IMR-90 (cell line): ENCODE data around the gene BCL2L15. TPM values are rescaled to one million over a fixed set of nuclear protein-coding genes. Genes with fewer than 3 reads are reported as not detected.

Experiments used
- ATAC-seq: fragments of 200-7000 bp; cut with Tn5 transposase; 2 replicates; pipeline ENCODE4 v1.9.1; 2020; ENCODE audit warnings: low read depth, mild to moderate bottlenecking, moderate library complexity
- BruUV-seq: library from RNA; stranded (reverse); fragments of 400-500 nt; replicated peaks from 2 replicates; lab custom pipeline; 2021; lab: Mats Ljungman, UMichigan
- CTCF ChIA-PET: fragments of 300-600 bp; formaldehyde crosslinking; extraction: SDS; loops from one replicate; lab custom pipeline; 2021; ENCODE audit warnings: antibody characterized with exemption; lab: Yijun Ruan, JAX
- POLR2A ChIA-PET: fragments of 300-600 bp; sonication (Branson Sonifier 250); formaldehyde crosslinking; loops from one replicate; lab custom pipeline; 2022; ENCODE audit warnings: antibody characterized with exemption; ENCODE audit not compliant: unreplicated experiment; lab: Charles Lee
- DNase-seq: peaks from one replicate; pipeline ENCODE4 v3.0.0; 2013
- H2AFZ ChIP-seq: replicated peaks from 2 replicates; pipeline ENCODE3; 2013; ENCODE audit warnings: low read length, mild to moderate bottlenecking; ENCODE audit not compliant: poor library complexity
- H2AK5ac ChIP-seq: 2 replicates; pipeline ENCODE4 v1.6.1; 2013; ENCODE audit warnings: low read depth, low read length, inconsistent platforms
- H2AK9ac ChIP-seq: replicated peaks from 2 replicates; pipeline ENCODE3; 2013; ENCODE audit warnings: mild to moderate bottlenecking, low read depth, low read length, moderate library complexity; ENCODE audit not compliant: poor library complexity
- H2BK120ac ChIP-seq: 2 replicates; pipeline ENCODE4 v1.6.1; 2013; ENCODE audit warnings: low read depth, low read length, inconsistent platforms
- H2BK15ac ChIP-seq: 3 replicates; pipeline ENCODE4 v1.6.1; 2013; ENCODE audit warnings: low read depth, low read length, inconsistent platforms
- H2BK20ac ChIP-seq: 2 replicates; pipeline ENCODE4 v1.6.1; 2013; ENCODE audit warnings: low read depth, mild to moderate bottlenecking, inconsistent platforms, low read length, moderate library complexity
- H2BK5ac ChIP-seq: 2 replicates; pipeline ENCODE4 v1.6.1; 2013; ENCODE audit warnings: mild to moderate bottlenecking, low read depth, low read length, inconsistent platforms; ENCODE audit not compliant: poor library complexity, severe bottlenecking
- H3K14ac ChIP-seq: replicated peaks from 2 replicates; pipeline ENCODE4 v1.6.1; 2013; ENCODE audit warnings: low read depth, low read length, inconsistent platforms
- H3K18ac ChIP-seq: 2 replicates; pipeline ENCODE4 v1.6.1; 2013; ENCODE audit warnings: low read depth, low read length, control low read depth
- H3K23ac ChIP-seq: 2 replicates; pipeline ENCODE4 v1.6.1; 2013; ENCODE audit warnings: low read depth, low read length, inconsistent platforms
- H3K27ac ChIP-seq: 2 replicates; pipeline ENCODE4 v1.5.1; 2013; ENCODE audit warnings: mild to moderate bottlenecking, control low read depth, low read length; ENCODE audit not compliant: insufficient read depth
- H3K27me3 ChIP-seq: 2 replicates; pipeline ENCODE4 v1.6.1; 2013; ENCODE audit warnings: low read length; ENCODE audit not compliant: control insufficient read depth, insufficient read depth
- H3K36me3 ChIP-seq: 2 replicates; pipeline ENCODE4 v1.6.1; 2013; ENCODE audit warnings: low read length, mixed read lengths; ENCODE audit not compliant: control insufficient read depth, insufficient read depth
- H3K4ac ChIP-seq: 2 replicates; pipeline ENCODE4 v1.6.1; 2013; ENCODE audit warnings: low read depth, low read length, inconsistent platforms
- H3K4me1 ChIP-seq: 2 replicates; pipeline ENCODE4 v1.6.1; 2013; ENCODE audit warnings: low read length, mixed read lengths; ENCODE audit not compliant: control insufficient read depth, insufficient read depth
- H3K4me2 ChIP-seq: 2 replicates; pipeline ENCODE4 v1.6.1; 2013; ENCODE audit warnings: low read depth, mild to moderate bottlenecking, control low read depth, low read length, moderate library complexity
- H3K4me3 ChIP-seq: 2 replicates; pipeline ENCODE4 v1.5.1; 2013; ENCODE audit warnings: low read depth, mild to moderate bottlenecking, control low read depth, low read length, moderate library complexity; ENCODE audit not compliant: insufficient read depth
- H3K56ac ChIP-seq: 2 replicates; pipeline ENCODE4 v1.6.1; 2013; ENCODE audit warnings: low read length, inconsistent platforms; ENCODE audit not compliant: insufficient read depth; ENCODE audit errors: extremely low read depth
- H3K79me1 ChIP-seq, 2 experiments: 2 replicates each; pipeline ENCODE4 v1.6.1; 2013; ENCODE audit warnings: low read length in 2 of 2, inconsistent platforms in 1 of 2, low read depth in 1 of 2
- H3K9ac ChIP-seq: 2 replicates; pipeline ENCODE4 v1.6.1; 2013; ENCODE audit warnings: low read depth, low read length, control low read depth
- H3K9me1 ChIP-seq: 2 replicates; pipeline ENCODE4 v1.6.1; 2013; ENCODE audit warnings: low read length, inconsistent platforms; ENCODE audit not compliant: insufficient read depth
- H3K9me3 ChIP-seq: 2 replicates; pipeline ENCODE4 v1.6.1; 2013; ENCODE audit warnings: low read length; ENCODE audit not compliant: control insufficient read depth, insufficient read depth
- H4K20me1 ChIP-seq: 2 replicates; pipeline ENCODE4 v1.6.1; 2013; ENCODE audit warnings: low read length, inconsistent platforms; ENCODE audit not compliant: insufficient read depth
- H4K5ac ChIP-seq: 2 replicates; pipeline ENCODE4 v1.6.1; 2013; ENCODE audit warnings: mild to moderate bottlenecking, low read depth, low read length, control low read depth
- H4K8ac ChIP-seq, 2 experiments: 2 replicates each; pipeline ENCODE4 v1.6.1; 2013; ENCODE audit warnings: low read depth in 2 of 2, low read length in 2 of 2, control low read depth in 1 of 2, inconsistent platforms in 1 of 2
- H4K91ac ChIP-seq: 2 replicates; pipeline ENCODE4 v1.6.1; 2013; ENCODE audit warnings: low read depth, low read length, inconsistent platforms; ENCODE audit not compliant: insufficient read depth
- RFX5 ChIP-seq: IDR thresholded peaks from 2 replicates; pipeline ENCODE4 v1.8.0; 2012; ENCODE audit warnings: low read depth, mild to moderate bottlenecking, low read length, moderate library complexity
- WGBS, 2 experiments: methylation state at CpG; one replicate each; pipeline versions ENCODE4 v1.1.5 to v1.1.7; 2013; ENCODE audit warnings: missing lambda C conversion rate in 2 of 2; ENCODE audit not compliant: insufficient read length in 1 of 2; ENCODE audit errors: extremely low coverage in 2 of 2; 5-methylcytosine and 5-hydroxymethylcytosine counted together
- dilution Hi-C: fragments of 300-500 bp; cut with HindIII; formaldehyde crosslinking; loops from one replicate; pipeline ENCODE4 v1.14.3; 2018; ENCODE audit warnings: low sequenced_read_pairs; ENCODE audit not compliant: unreplicated experiment
- in situ Hi-C: fragments of 300-500 bp; cut with MboI; formaldehyde crosslinking; loops from 3 replicates; pipeline ENCODE4 v1.14.3; 2019; ENCODE audit warnings: low sequenced_read_pairs, inconsistent platforms, mixed read lengths
- intact Hi-C: fragments of 100-400 bp; cut with micrococcal nuclease; formaldehyde crosslinking; loops from 2 replicates; pipeline ENCODE4 v1.10.0; 2022
- polyA plus RNA-seq, 3 experiments: library from polyadenylated mRNA; depleted of rRNA; stranded (reverse); fragments of >200 nt; gene quantifications; 2 replicates each; pipeline ENCODE4 v1.2.3, GENCODE V29; 2012; ENCODE audit warnings: low replicate concordance in 1 of 3
- total RNA-seq: library from RNA; depleted of rRNA; stranded (reverse); fragments of >200 nt; gene quantifications from 2 replicates; pipeline ENCODE4 v1.2.3, GENCODE V29; 2012

BCL2L15 gene
- total and polyA plus RNA-seq, 2 of the 4 experiments (the other 2 are of a cell fraction), result under 0.01 to 0.15 TPM

- no peak overlapping the region for H4K5ac ChIP-seq
- H2BK20ac ChIP-seq, result no peak overlapping the region
- H3K36me3 ChIP-seq, result no peaks in the 10 kb centered on the region
- H3K9me3 ChIP-seq, result no peaks in the 10 kb centered on the region
- H3K9me1 ChIP-seq, result no peaks in the 10 kb centered on the region
- H2BK15ac ChIP-seq, result no peak overlapping the region
- no CpG with 5 or more reads among the region's 4 CpGs for whole genome bisulfite sequencing, 2 experiments
- H2AK9ac ChIP-seq, result no peak overlapping the region
- H3K79me1 ChIP-seq, result no peaks in the 10 kb centered on the region
- H4K91ac ChIP-seq, result no peak overlapping the region
- no peak overlapping the region for H3K14ac ChIP-seq
- H3K27ac ChIP-seq, result no peak overlapping the region
- no peak overlapping the region for H3K23ac ChIP-seq
- no peak overlapping the region for H3K18ac ChIP-seq
- H3K4me2 ChIP-seq, result no peak overlapping the region
- H3K4ac ChIP-seq, result no peak overlapping the region
- BruUV-seq, result no TSS peak
- H3K27me3 ChIP-seq, result no peaks in the 10 kb centered on the region
- ChIA-PET CTCF (no interaction called here), POLR2A (no interaction called here)
- dilution Hi-C loops, result no loop called here
- DNase-seq (no peak), ATAC-seq (peak; percentile 11; the same call in 1 of the 2 replicates)
- no peak overlapping the region for H2BK5ac ChIP-seq
- H2AFZ ChIP-seq, result no peak overlapping the region
- no peak overlapping the region for H2AK5ac ChIP-seq
- H2BK120ac ChIP-seq, result no peak overlapping the region
- no peak overlapping the region for H3K4me3 ChIP-seq
- H4K8ac ChIP-seq, result no peak overlapping the region
- H3K56ac ChIP-seq, result no peak overlapping the region
- TF ChIP-seq RFX5, result no peak
- H4K20me1 ChIP-seq, result no peaks in the 10 kb centered on the region
- no peak overlapping the region for H3K9ac ChIP-seq
- intact Hi-C loops, result no loop called here
- H3K4me1 ChIP-seq, result peaks cover 7% of the 10 kb centered on the region
- in situ Hi-C loops, result loop anchor here (25.0 kb wide), 1 partner anchor 431 kb away; no protein-coding TSS in a partner anchor
Measured at GRCh38 chr1:113855630-113856400, 31.6 kb downstream of the BCL2L15 start.
